Tibial artery (tissue), 4 donors: Measurements from ENCODE around the gene TCEAL7.
A peak's percentile ranks its signal among the peaks of the same experiment; 100 is the strongest.

Experiments
- DNase-seq, 2 donors: peaks; one replicate each; pipeline ENCODE4 v3.0.0-alpha.2; 2019
- H3K27ac ChIP-seq, 2 donors: fragments of 200-600 bp; sonication (generic) in 1 of 2; 1 replicate in 1 of 2; 2 replicates in 1 of 2; pipeline ENCODE4 v1.5.1; 2018 to 2019; ENCODE audit warnings: mild to moderate bottlenecking in 1 of 2
- H3K27me3 ChIP-seq, 2 donors: fragments of 200-600 bp; sonication (generic) in 1 of 2; one replicate each; pipeline versions ENCODE4 v1.5.1 to v1.6.0; 2016 to 2019
- H3K36me3 ChIP-seq, 3 donors: fragments of 200-600 bp; sonication (generic) in 2 of 3; one replicate each; pipeline ENCODE4 v1.5.1; 2016 to 2019; ENCODE audit warnings: mild to moderate bottlenecking in 2 of 3
- H3K4me1 ChIP-seq, 4 donors: fragments of 200-600 bp; sonication (generic) in 2 of 4; 1 replicate in 3 of 4; 2 replicates in 1 of 4; pipeline ENCODE4 v1.5.1; 2016 to 2019
- H3K4me3 ChIP-seq, 2 donors: fragments of 200-600 bp; sonication (generic) in 1 of 2; 1 replicate in 1 of 2; 2 replicates in 1 of 2; pipeline ENCODE4 v1.5.1; 2018 to 2019; ENCODE audit warnings: mild to moderate bottlenecking in 2 of 2
- H3K9me3 ChIP-seq, 3 donors: fragments of 200-600 bp; sonication (generic) in 1 of 3; one replicate each; pipeline ENCODE4 v1.5.1; 2016 to 2019
- intact Hi-C: fragments of 100-400 bp; cut with DNase I; formaldehyde crosslinking; loops from one replicate; pipeline ENCODE4 v1.15.0; 2023; ENCODE audit warnings: low total_unique reads
- TF ChIP-seq, protein P1 (sequence below), 2 experiments: fragments of 200-600 bp in 1 of 2; fragments of 450-650 bp in 1 of 2; IDR thresholded peaks; one replicate each; pipeline ENCODE4 v1.5.1; 2017 to 2019; ENCODE audit warnings: antibody characterized with exemption in 2 of 2, mild to moderate bottlenecking in 1 of 2, moderate library complexity in 1 of 2

The TCEAL7 gene

DNA sequence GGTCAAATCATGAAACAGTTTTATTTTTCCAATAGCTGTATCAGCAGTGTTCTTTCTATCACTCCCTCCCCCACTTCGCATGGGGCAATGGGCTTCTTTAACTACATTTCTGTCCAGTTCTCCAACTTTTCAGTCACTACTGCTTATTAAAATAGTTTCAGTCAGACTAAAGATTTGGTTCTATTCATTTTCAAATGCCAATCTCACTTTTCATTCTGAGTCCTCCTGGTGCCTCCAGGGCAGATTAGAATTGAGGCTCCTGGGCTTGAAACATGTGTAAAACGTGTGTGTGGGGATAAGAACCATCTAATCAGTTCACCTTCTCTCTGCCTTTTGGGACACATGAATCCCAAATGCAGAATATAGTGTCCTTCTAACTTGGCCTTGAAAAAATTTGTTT lies 42.8 kb downstream of the TCEAL7 start:
- TF ChIP-seq, protein P1, sequence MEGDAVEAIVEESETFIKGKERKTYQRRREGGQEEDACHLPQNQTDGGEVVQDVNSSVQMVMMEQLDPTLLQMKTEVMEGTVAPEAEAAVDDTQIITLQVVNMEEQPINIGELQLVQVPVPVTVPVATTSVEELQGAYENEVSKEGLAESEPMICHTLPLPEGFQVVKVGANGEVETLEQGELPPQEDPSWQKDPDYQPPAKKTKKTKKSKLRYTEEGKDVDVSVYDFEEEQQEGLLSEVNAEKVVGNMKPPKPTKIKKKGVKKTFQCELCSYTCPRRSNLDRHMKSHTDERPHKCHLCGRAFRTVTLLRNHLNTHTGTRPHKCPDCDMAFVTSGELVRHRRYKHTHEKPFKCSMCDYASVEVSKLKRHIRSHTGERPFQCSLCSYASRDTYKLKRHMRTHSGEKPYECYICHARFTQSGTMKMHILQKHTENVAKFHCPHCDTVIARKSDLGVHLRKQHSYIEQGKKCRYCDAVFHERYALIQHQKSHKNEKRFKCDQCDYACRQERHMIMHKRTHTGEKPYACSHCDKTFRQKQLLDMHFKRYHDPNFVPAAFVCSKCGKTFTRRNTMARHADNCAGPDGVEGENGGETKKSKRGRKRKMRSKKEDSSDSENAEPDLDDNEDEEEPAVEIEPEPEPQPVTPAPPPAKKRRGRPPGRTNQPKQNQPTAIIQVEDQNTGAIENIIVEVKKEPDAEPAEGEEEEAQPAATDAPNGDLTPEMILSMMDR (IDR thresholded peaks at IDR 0.05): no peak
- H3K9me3 ChIP-seq: no peaks in the 10 kb centered on the region
- no peak for DNase-seq
- peaks cover 0 to 6% (median 0%) of the 10 kb centered on the region in 4 donors for H3K4me1 ChIP-seq
- H3K27ac ChIP-seq: no peak overlapping the region
- no peaks in the 10 kb centered on the region for H3K36me3 ChIP-seq
- intact Hi-C loops: no loop called here
- no peaks in the 10 kb centered on the region for H3K27me3 ChIP-seq
- no peak overlapping the region for H3K4me3 ChIP-seq

DNA sequence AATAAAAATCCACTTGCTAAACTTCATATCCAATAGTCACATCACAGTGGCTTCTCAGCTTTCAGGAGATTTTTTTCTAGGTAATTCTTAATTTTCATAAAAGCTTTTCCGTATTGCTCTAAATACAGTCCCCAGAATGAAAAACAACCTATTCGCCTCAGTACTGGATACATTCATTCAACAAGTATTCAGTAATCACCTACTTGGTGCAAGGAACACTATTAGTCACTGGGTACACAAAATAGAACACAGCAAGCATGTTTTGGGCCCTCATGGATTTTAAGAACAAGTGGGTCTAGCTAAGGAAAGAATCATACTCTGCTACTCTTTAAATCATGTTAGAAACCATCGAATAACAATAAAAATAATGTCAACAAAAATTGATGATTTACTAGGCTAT lies 43.5 kb downstream of the TCEAL7 start:
- no peak overlapping the region for H3K27ac ChIP-seq
- TF ChIP-seq, protein P1 (IDR thresholded peaks at IDR 0.05): no peak
- H3K4me1 ChIP-seq: peaks cover 0 to 6% (median 0%) of the 10 kb centered on the region in 4 donors
- no peaks in the 10 kb centered on the region for H3K9me3 ChIP-seq
- no peak overlapping the region for H3K4me3 ChIP-seq
- H3K27me3 ChIP-seq: no peaks in the 10 kb centered on the region
- H3K36me3 ChIP-seq: no peaks in the 10 kb centered on the region
- DNase-seq: no peak
- intact Hi-C loops: no loop called here

DNA sequence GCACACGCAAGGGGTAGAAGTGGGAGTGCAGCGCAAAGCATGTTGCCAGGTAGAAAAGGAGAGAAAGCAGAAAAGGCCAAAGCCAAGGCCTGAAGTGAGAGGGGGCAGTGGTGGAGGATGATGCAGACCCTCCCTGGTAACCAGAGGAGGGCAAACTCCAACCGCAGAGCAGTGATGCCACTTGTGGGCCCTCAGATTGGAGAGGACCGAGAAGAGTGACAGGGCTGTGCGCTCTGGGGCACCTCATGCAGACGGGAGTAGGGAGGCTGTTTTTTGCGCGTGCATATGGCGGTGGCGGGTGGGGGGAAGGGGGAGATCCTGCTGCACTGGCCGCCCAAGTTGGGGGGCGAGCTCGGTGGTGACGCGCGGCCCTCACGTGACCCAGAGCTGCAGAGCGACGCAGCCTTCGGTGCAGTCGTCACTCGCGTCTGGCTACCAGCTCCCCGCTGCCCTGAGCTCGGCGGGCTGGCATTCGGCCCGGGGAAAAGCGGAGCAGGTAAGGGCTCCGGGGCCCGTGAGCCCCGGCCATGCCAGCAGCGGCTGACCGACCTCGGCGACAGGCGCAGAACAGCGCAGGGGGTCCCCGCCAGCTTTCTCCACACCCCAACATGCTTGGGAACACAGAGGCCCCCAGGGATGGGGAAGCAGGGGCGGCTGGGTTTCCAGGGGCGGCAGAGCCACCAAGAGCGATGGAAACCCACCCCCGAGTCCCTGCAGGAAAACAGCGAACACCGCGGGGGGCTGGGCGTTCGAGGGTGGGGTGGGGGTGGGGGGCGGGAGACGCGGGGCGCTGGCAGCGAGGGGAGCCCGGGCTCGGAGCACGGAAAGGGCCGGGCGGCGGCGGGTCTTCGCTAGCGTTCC lies 46.3 kb downstream of the TCEAL7 start, which contains the start of gene BEX3:
TSS of gene BEX3 (plus strand) at position 421 of the 861 bp plus-strand sequence. CDS start 984 bp downstream, outside the sequence.
- Histone ChIP-seq H3K4me1 (peaks cover 0 to 6% (median 0%) of the 10 kb centered on the region in 4 donors), H3K27ac (peak within 1 kb of the TSS; percentile 85 to 88), H3K4me3 (peak within 1 kb of the TSS; percentile 86 to 87), H3K27me3 (no peaks in the 10 kb centered on the region), H3K9me3 (no peaks in the 10 kb centered on the region), H3K36me3 (no peaks in the 10 kb centered on the region)
- DNase-seq: peak; percentile 26 to 70
- TF ChIP-seq, protein P1 (IDR thresholded peaks at IDR 0.05): no peak
- intact Hi-C loops: no loop called here

DNA sequence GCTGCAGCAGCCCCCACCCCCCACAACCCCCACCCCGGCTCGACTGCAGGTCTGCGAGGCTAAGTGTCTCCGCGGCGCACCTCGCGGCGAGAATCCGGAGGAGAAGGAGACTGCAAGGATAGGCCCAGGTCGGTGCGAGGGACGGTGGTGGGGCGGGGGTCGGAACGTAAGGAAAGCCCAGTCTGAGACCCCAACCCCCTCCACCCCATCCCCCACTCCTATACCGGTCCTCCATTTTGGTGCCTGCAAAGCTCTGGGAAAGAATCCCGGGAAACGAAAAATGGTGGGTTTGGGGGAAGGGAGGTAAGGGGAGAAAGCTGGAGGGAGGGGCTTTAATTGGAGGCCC lies 46.9 kb downstream of the TCEAL7 start:
- Histone ChIP-seq H3K27me3 (no peaks in the 10 kb centered on the region), H3K27ac (peak overlapping the region; percentile 85 to 88), H3K9me3 (no peaks in the 10 kb centered on the region), H3K4me1 (peaks cover 0 to 6% (median 0%) of the 10 kb centered on the region in 4 donors), H3K36me3 (no peaks in the 10 kb centered on the region), H3K4me3 (peak overlapping the region; percentile 86 to 87)
- DNase-seq: no peak
- intact Hi-C loops: no loop called here
- TF ChIP-seq, protein P1 (IDR thresholded peaks at IDR 0.05): no peak

DNA sequence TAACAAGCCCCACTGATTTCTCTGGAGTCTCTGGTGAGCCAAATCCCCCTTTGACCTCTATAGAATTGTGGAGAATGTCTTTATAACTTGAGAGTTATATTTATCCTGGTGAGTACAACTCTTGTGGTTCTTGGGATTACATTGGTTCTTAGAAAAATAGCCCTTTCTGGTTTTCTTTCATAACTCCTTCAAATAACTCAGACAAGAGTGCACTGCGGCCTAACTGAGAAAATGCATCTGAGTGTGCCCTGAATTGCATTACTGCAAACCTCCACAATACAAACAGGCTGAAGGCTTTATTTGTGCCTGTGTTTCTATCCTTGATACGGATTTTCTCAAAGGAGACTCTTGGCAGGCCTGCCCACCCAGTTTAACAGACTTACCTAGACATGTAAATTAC lies 49.0 kb downstream of the TCEAL7 start:
- no peaks in the 10 kb centered on the region for H3K9me3 ChIP-seq
- no peak overlapping the region for H3K4me3 ChIP-seq
- H3K4me1 ChIP-seq: peaks cover 0 to 6% (median 0%) of the 10 kb centered on the region in 4 donors
- DNase-seq: no peak
- H3K27ac ChIP-seq: no peak overlapping the region
- TF ChIP-seq, protein P1 (IDR thresholded peaks at IDR 0.05): no peak
- intact Hi-C loops: no loop called here
- H3K27me3 ChIP-seq: no peaks in the 10 kb centered on the region
- H3K36me3 ChIP-seq: no peaks in the 10 kb centered on the region
